Upper lobe of left lung (tissue), 6 donors: ENCODE data around the gene FAM162A. TPM values are rescaled to one million over a fixed set of nuclear protein-coding genes. Genes with fewer than 3 reads are reported as not detected.

Experiments used
- ATAC-seq, 2 donors: fragments of 200-7000 bp; cut with Tn5 transposase; one replicate each; pipeline ENCODE4 v1.9.1; 2022; ENCODE audit warnings: mild to moderate bottlenecking in 2 of 2, moderate library complexity in 2 of 2; ENCODE audit not compliant: low FRiP score in 2 of 2
- DNase-seq, 2 donors: peaks; one replicate each; pipeline ENCODE4 v3.0.0-alpha.2; 2019 to 2020
- H3K27ac ChIP-seq, 4 donors: fragments of 200-600 bp; sonication (generic); one replicate each; pipeline ENCODE4 v1.5.1; 2016 to 2019
- H3K27me3 ChIP-seq, 4 donors: fragments of 200-600 bp; sonication (generic); one replicate each; pipeline ENCODE4 v1.5.1; 2017 to 2019
- H3K36me3 ChIP-seq, 4 donors: fragments of 200-600 bp; sonication (generic); one replicate each; pipeline ENCODE4 v1.5.1; 2016 to 2019
- H3K4me1 ChIP-seq, 4 donors: fragments of 200-600 bp; sonication (generic); one replicate each; pipeline ENCODE4 v1.5.1; 2018 to 2019
- H3K4me3 ChIP-seq, 4 donors: fragments of 200-600 bp; sonication (generic); one replicate each; pipeline ENCODE4 v1.5.1; 2017 to 2019; ENCODE audit warnings: mild to moderate bottlenecking in 2 of 4, moderate library complexity in 1 of 4
- H3K9me3 ChIP-seq, 4 donors: fragments of 200-600 bp; sonication (generic); one replicate each; pipeline ENCODE4 v1.5.1; 2018 to 2019
- EP300 ChIP-seq, 4 donors: sonication (generic); formaldehyde crosslinking; IDR thresholded peaks; one replicate each; pipeline ENCODE4 v1.5.1; 2017; ENCODE audit warnings: antibody characterized with exemption in 4 of 4, control low read depth in 2 of 4
- POLR2A ChIP-seq, 4 donors: fragments of 450-650 bp; IDR thresholded peaks; one replicate each; pipeline ENCODE4 v1.5.1; 2016 to 2017; ENCODE audit warnings: antibody characterized with exemption in 4 of 4, mild to moderate bottlenecking in 2 of 4
- POLR2AphosphoS5 ChIP-seq, 2 donors: sonication (generic); formaldehyde crosslinking; IDR thresholded peaks; one replicate each; pipeline ENCODE4 v1.5.1; 2017; ENCODE audit warnings: antibody characterized with exemption in 2 of 2
- WGBS, 2 donors: methylation state at CpG; one replicate each; pipeline ENCODE4 v1.1.5; 2017 to 2018; 5-methylcytosine and 5-hydroxymethylcytosine counted together
- total RNA-seq, 6 donors: library from RNA; depleted of rRNA in 4 of 6; stranded (reverse); fragments of >200 nt in 4 of 6; gene quantifications; one replicate each; pipeline versions ENCODE4 v1.1.0 to v1.2.1, GENCODE V29; 2016 to 2021
- TF ChIP-seq, protein P1 (sequence below), 6 experiments: fragments of 450-650 bp in 4 of 6; fragments of 200-600 bp in 2 of 6; sonication (generic) in 2 of 6; IDR thresholded peaks; one replicate each; pipeline ENCODE4 v1.5.1; 2016 to 2019; ENCODE audit warnings: antibody characterized with exemption in 6 of 6
- donor health status: DM: no; HTN: no; CAD: no; lungs with moderate emphysema.
- donor health status: DM: no; HTN: yes; CAD: no; lungs with severe emphysema.

The FAM162A gene
- total RNA-seq, 6 donors from 2014 or later, result 4.2 to 29.0 (median 16.0) TPM

DNA sequence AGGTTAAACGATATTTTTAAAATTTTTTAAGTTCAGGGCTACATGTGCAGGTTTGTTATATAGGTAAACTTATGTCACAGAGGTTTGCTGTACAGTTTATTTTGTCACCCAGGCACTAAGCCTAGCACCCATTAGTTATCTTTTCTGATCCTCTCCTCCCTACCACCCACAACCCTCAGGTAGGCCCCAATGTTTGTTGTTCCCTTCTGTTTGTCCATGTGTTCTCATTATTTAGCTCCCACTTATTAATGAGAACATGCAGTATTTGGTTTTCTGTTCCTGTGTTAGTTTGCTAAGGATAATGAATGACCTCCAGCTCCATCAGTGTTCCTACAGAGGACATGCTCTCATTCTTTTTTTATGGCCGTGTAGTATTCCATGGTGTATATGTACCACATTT, 14.9 kb downstream of the FAM162A start:
- 96 to 97% methylated on average over 2 of the region's 2 CpGs for WGBS, 2 donors

DNA sequence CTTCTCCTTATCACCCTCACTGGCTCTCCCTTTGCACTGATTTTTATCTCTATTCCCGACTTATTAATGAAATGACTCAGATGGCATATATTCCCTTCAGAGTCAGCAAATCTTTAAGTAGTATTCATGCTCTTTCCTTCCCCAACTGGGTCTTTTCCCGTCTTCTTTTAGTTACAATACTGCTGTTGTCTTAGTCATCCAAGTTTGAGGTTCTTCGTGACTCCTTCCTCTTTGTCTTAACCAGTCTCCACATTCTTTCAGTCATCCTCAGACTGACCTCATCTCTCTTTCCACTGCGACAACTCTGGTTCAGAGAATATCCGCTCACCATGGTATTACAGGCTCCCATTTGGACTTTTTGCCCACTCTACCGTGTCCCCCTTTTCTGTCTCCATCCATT, 19.5 kb downstream of the FAM162A start:
- ATAC-seq (no peak), DNase-seq (no peak)
- no peak overlapping the region for H3K4me3 ChIP-seq
- 92% methylated on average over 6 of the region's 6 CpGs for WGBS, 2 donors
- H3K27me3 ChIP-seq, result no peaks in the 10 kb centered on the region
- TF ChIP-seq EP300 (IDR thresholded peaks at IDR 0.05) (no peak), POLR2A (IDR thresholded peaks at IDR 0.05) (no peak), POLR2AphosphoS5 (IDR thresholded peaks at IDR 0.05) (no peak)
- TF ChIP-seq, protein P1, sequence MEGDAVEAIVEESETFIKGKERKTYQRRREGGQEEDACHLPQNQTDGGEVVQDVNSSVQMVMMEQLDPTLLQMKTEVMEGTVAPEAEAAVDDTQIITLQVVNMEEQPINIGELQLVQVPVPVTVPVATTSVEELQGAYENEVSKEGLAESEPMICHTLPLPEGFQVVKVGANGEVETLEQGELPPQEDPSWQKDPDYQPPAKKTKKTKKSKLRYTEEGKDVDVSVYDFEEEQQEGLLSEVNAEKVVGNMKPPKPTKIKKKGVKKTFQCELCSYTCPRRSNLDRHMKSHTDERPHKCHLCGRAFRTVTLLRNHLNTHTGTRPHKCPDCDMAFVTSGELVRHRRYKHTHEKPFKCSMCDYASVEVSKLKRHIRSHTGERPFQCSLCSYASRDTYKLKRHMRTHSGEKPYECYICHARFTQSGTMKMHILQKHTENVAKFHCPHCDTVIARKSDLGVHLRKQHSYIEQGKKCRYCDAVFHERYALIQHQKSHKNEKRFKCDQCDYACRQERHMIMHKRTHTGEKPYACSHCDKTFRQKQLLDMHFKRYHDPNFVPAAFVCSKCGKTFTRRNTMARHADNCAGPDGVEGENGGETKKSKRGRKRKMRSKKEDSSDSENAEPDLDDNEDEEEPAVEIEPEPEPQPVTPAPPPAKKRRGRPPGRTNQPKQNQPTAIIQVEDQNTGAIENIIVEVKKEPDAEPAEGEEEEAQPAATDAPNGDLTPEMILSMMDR (IDR thresholded peaks at IDR 0.05), result no peak
- no peaks in the 10 kb centered on the region for H3K9me3 ChIP-seq
- H3K27ac ChIP-seq, result no peak overlapping the region
- no peaks in the 10 kb centered on the region for H3K4me1 ChIP-seq
- H3K36me3 ChIP-seq, result peaks cover 0 to 49% (median 4%) of the 10 kb centered on the region in 4 donors

More for the DNA sequence above, 14.9 kb downstream of the FAM162A start:
- TF ChIP-seq POLR2A (IDR thresholded peaks at IDR 0.05) (no peak), EP300 (IDR thresholded peaks at IDR 0.05) (no peak), POLR2AphosphoS5 (IDR thresholded peaks at IDR 0.05) (no peak)
- TF ChIP-seq, protein P1 (IDR thresholded peaks at IDR 0.05), result no peak
- DNase-seq, result no peak
- Histone ChIP-seq H3K4me3 (no peak overlapping the region), H3K27me3 (no peaks in the 10 kb centered on the region), H3K27ac (no peak overlapping the region), H3K36me3 (peaks cover 0 to 10% (median 3%) of the 10 kb centered on the region in 4 donors), H3K4me1 (no peaks in the 10 kb centered on the region), H3K9me3 (no peaks in the 10 kb centered on the region)
- no peak for ATAC-seq

DNA sequence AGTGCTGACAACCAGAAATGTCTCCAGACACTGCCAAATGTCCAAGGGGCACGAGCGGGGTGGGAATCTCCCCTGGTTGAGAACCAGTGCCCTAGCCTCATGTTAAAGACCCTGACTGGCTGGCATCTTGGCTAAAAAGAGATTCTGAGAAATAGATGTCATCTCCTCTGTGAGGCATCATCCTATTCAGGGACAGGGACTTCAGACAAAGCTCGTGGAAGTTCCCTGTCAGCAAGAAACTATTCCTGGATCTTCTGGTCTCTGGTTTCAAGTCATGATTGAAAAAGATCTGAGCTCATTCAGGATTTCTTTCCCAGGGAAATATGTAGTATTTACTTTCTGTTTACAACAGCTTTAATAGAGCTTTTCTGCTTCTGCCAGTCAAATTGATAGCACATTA, 21.0 kb downstream of the FAM162A start:
- DNase-seq (no peak), ATAC-seq (no peak)
- Histone ChIP-seq H3K27me3 (no peaks in the 10 kb centered on the region), H3K4me3 (no peak overlapping the region), H3K9me3 (no peaks in the 10 kb centered on the region), H3K36me3 (peaks cover 0 to 63% (median 8%) of the 10 kb centered on the region in 4 donors), H3K27ac (no peak overlapping the region), H3K4me1 (no peaks in the 10 kb centered on the region)
- TF ChIP-seq POLR2AphosphoS5 (IDR thresholded peaks at IDR 0.05) (no peak), EP300 (IDR thresholded peaks at IDR 0.05) (no peak), POLR2A (IDR thresholded peaks at IDR 0.05) (no peak)
- TF ChIP-seq, protein P1 (IDR thresholded peaks at IDR 0.05), result no peak
- WGBS, 2 donors, result 86 to 93% methylated on average over 3 of the region's 3 CpGs

DNA sequence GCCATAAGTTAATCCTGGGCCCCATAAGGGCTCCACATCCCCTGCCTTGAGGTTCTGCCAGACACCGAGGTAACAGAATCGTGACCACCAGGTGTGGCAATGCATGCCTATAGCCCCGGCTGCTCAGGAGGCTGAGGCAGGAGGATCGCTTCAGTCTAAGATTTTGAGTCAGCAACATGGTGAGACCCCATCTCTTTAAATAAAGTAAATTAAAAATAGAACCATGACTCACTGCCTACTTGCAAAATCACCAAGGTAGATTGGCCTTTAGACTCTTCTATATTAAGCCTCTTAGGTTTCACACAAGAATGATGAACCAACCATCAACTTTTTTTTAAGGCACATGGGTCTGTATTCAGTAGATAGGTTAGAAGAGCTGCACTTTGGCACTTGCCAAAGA, 22.2 kb downstream of the FAM162A start:
- no peak for TF ChIP-seq POLR2A (IDR thresholded peaks at IDR 0.05)
- TF ChIP-seq EP300 (IDR thresholded peaks at IDR 0.05), result no peak
- TF ChIP-seq, protein P1 (IDR thresholded peaks at IDR 0.05), result no peak
- TF ChIP-seq POLR2AphosphoS5 (IDR thresholded peaks at IDR 0.05), result no peak
- ATAC-seq (no peak), DNase-seq (no peak)
- 92 to 98% methylated on average over 4 of the region's 4 CpGs for WGBS, 2 donors
- Histone ChIP-seq H3K36me3 (peaks cover 0 to 72% (median 9%) of the 10 kb centered on the region in 4 donors), H3K27me3 (no peaks in the 10 kb centered on the region), H3K27ac (no peak overlapping the region), H3K4me3 (no peak overlapping the region), H3K4me1 (no peaks in the 10 kb centered on the region), H3K9me3 (no peaks in the 10 kb centered on the region)

DNA sequence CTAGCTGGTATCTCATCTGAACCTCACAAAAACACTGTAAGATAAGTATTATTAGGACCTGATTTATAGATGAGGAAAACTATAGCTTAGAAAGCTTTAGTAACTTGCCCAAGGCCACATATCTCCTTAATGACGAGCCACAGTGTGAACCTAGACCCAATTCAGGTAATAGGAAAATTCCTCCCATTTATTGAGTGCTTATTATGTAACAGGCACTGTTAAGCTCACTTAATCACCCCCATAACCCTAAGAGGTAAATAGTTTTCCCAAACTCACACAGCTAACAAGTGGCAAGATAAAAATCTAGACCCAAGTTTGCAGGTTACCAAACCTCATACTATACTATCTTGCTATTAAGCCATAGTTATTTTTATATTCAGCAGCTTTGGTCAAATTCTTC, 24.0 kb downstream of the FAM162A start:
- DNase-seq (no peak), ATAC-seq (no peak)
- H3K4me3 ChIP-seq, result no peak overlapping the region
- TF ChIP-seq POLR2A (IDR thresholded peaks at IDR 0.05) (no peak), POLR2AphosphoS5 (IDR thresholded peaks at IDR 0.05) (no peak), EP300 (IDR thresholded peaks at IDR 0.05) (no peak)
- TF ChIP-seq, protein P1 (IDR thresholded peaks at IDR 0.05), result no peak
- H3K36me3 ChIP-seq, result peaks cover 0 to 83% (median 11%) of the 10 kb centered on the region in 4 donors
- H3K9me3 ChIP-seq, result no peaks in the 10 kb centered on the region
- no peak overlapping the region for H3K27ac ChIP-seq
- no peaks in the 10 kb centered on the region for H3K27me3 ChIP-seq
- H3K4me1 ChIP-seq, result no peaks in the 10 kb centered on the region
- 91 to 100% methylated on average over 1 of the region's 1 CpG for WGBS, 2 donors
